NCI-H345 (cell line): ENCODE data around the gene HIBADH.

Experiments used
- DNase-seq: peaks from one replicate; lab custom pipeline; 2025; lab: John Stamatoyannopoulos, UW

HIBADH gene

DNA sequence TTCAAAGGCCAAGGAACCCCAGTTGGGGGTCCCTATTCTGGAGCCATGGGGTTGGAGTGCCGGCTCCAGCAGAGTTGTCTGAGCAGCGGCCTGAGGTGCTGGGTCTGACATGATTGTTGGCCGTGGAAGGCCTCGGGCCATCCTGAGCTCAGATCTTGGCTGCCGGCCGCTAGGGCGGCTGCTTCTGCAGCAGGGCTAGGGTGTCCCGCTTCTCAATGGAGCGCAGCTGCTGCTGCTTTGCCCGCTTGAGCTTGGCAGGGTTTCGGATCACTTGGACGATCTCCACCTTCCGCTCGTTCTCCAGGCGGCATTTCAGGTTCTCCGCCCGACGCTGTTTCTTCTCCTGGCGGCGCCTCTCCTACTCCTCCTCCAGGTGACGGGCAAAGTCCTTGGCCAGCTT lies 171.1 kb downstream of the HIBADH start:
- no peak for DNase-seq

DNA sequence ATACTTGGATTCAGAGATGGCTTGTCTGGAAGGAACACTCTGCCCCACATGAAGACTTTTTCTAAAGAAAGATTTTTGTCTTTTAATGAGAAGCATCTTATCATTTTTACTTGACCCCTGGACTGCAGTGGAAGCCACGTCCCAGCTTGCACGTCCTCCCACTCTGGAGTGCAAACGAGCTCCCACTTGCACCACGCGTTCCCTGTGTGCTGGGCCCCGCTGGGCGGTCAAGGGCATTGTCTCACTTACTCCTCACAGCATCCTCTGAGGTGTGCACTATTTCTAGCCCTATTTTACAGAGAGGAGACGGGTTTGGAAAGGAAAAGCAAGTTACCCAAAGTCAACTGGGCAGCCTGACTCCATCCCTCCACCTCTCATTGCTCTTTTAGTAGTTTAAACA lies 175.2 kb downstream of the HIBADH start:
- no peak for DNase-seq

DNA sequence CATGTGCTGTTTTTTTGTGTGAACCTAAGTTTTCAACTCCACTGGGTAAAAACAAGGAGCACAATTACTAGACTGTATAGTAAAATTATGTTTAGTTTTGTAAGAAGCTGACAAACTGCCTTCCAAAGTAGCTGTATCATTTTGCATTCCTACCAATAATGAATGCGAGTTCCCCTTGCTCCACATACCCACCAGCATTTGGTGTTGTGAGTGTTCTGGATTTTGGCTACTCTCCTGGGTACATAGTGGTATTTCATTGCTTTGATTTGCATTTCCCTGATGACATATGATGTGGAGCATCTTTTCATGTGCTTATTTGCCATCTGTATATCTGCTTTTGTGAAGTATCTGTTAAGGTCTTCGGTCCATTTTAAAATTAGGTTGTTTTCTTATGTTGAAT lies 178.2 kb downstream of the HIBADH start:
- DNase-seq = no peak

DNA sequence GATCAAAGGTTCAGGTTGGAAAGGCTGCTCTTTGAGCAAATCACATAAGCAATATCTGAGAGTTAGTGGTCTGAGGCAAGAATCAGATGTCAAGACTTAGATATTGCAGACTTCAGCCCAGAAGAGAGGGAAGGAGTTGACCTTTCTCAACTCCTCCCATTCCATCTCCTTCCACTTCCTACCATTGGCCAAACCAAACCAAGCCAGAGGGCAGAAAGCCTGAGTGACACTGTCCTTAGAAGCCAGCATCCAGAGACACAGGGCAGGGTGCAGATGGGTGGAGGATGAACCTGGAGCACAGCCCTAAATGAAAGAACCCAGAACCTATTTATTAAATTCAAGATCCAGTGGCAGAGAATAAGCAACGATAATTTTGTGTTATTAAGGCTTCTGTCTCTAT lies 180.5 kb downstream of the HIBADH start:
- DNase-seq = no peak

DNA sequence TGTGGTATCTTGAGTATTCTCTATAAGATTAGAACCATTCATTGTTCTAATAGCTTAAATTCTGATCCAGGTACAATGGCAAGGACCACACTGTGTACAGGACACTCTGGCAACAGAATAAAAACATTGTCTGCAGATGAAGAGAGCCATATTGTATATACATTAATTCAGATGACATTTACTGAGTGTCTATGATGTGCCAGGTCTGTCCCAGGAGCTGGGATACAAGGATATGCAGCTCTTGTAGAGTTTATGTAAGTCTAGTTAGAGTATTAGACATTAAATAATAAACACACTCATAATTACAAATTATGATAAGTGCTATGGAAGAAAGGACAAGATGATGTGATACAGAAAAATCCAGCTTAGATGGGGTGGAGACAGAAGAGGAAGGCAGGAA lies 184.1 kb downstream of the HIBADH start:
- DNase-seq = no peak

DNA sequence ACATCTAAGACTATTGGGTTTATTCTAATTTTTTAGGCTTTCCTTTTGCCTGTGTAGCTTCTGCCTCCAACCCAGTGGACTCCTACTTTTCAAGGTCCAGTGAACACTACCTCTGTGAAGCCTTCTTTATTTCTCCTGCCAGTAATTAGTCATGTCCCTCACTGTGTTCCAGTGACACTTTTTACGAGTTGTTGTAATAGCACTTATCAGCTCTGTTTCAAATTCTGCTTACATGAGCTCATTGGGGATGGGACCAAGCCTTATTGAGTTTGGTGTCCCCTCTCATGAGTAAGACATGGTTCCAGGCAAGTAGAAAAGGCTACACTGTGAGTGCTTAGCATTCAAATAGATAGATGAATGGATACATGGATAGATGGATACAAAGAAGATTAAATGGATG lies 184.6 kb downstream of the HIBADH start:
- no peak for DNase-seq

DNA sequence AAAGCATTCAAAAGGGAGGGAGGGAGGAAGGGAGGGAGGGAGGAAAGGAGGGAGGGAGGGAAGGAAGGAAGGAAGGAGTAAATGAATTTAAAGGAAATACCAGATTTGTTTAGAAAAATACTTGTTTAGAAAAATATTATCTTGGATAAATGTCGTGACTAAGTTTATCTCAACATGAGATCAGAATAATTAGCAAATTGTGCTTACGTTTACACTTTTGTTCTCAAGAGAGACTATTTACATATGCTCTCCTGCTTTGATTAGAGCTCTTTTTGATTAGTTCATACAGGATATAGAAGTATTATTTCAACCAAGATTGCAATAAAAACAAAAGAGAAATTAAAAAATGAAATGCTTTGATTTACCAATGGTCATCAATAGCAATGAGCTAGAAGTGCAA lies 186.2 kb downstream of the HIBADH start:
- no peak for DNase-seq
